GM12872 (cell line): ENCODE data around the gene CYP2D6.

Experiments used
- TF ChIP-seq, protein P1 (sequence below): IDR thresholded peaks from 3 replicates; pipeline ENCODE4 v1.5.1; 2011; ENCODE audit warnings: low read depth, mild to moderate bottlenecking, low read length, moderate library complexity; ENCODE audit not compliant: insufficient read depth

The CYP2D6 gene

DNA sequence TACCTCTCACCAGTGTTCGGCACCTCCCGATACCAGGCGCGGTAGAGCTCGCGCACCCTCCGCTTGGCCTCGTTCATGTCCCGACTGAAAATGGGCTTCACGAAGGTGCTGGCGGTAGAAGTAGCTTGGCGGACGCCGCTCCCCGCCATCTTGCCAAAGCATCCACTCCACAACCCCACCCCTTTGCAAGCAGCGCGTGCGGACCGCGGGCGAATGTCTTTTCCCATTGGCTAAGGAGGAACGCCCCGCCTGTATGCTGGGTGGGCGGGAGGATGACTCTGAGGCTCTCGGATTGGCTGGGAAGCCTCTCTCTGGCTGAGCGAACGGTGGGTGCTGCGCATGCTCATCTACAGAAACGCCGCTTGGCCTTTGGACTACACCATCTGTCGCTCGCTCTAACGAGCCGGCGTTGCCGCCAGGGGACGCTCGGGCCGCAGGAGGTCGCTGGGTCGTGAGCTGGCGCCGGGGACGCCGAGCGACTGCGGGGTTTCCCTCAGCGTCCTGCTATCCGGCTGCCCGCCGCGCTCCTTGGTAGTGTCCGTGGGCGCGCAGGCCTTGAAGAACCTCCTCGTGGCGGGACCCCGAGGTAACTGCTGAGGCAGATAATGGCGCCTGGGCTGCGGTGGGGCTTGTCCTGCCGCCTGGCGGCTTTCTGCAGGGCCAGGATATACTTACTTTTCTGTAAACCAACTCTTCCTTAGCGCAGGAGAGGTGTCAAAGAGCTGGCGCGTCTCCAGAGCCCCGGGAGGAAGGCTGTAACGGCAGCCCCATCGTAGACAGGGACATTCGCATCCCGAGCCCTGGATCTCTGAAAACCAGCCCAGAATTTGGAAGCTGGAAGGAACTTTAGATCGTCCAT is 39.8 kb downstream of the CYP2D6 start, which contains the start of gene NDUFA6:
Gene NDUFA6 (minus strand): TSS at position 177 of the 859 bp plus-strand sequence. CDS start 28 bp downstream, at position 149.
- TF ChIP-seq, protein P1, sequence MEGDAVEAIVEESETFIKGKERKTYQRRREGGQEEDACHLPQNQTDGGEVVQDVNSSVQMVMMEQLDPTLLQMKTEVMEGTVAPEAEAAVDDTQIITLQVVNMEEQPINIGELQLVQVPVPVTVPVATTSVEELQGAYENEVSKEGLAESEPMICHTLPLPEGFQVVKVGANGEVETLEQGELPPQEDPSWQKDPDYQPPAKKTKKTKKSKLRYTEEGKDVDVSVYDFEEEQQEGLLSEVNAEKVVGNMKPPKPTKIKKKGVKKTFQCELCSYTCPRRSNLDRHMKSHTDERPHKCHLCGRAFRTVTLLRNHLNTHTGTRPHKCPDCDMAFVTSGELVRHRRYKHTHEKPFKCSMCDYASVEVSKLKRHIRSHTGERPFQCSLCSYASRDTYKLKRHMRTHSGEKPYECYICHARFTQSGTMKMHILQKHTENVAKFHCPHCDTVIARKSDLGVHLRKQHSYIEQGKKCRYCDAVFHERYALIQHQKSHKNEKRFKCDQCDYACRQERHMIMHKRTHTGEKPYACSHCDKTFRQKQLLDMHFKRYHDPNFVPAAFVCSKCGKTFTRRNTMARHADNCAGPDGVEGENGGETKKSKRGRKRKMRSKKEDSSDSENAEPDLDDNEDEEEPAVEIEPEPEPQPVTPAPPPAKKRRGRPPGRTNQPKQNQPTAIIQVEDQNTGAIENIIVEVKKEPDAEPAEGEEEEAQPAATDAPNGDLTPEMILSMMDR, result peak; percentile 98

DNA sequence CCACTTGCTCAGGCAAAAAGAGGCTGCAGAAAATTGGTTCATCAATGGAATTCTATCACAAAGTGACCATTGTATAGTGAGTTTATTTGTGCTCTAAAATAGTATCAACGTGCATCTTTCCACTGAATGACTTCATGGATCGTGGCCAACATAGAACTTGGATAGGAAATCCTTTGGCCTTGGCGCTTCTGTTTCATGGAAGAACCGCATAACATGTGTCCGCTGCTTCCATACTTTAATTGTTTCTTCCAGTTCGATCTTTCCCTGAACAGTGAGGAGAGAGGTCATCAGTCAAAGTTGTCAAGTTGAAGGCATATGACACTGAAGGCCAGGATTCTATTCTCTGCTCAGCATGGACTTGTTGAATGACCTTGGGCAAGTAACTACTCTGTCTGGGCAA is 44.6 kb downstream of the CYP2D6 start:
- TF ChIP-seq, protein P1, result no peak

DNA sequence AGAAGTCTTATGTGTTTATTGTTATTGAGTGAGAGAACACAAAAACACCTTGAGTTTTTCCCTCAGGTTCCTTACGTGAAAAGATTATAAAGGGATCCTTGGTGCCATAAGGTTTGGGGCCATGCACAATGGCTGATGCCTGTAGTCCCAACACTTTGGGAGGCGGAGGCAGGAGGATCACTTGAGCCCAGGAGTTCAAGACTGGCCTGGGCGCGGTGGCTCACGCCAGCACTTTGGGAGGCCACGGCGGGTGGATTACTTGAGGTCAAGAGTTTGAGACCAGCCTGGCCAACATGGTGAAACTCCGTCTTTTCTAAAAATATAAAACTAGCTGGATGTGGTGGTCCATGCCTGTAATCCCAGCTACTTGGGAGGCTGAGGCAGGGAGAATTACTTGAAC is 45.7 kb downstream of the CYP2D6 start:
- TF ChIP-seq, protein P1, result no peak

DNA sequence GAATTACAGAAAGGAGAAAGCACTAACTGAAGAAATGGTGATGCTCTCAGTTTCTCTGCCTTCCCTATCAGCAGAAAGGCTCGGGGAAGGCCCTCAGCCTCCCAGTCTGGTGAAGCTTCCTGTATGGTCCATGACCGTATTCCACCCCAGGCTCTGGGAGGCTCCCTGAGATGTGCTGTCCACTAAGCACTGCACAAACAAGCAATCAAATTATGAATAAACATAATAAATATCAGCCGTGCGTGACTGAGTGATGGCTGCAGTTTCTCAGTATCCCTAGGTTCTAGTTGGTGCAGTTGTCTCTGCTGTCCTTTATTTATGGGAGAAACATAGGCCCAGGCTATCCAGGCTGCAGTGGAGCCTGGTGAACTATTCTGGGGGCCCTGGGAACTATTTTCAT is 47.5 kb downstream of the CYP2D6 start:
- TF ChIP-seq, protein P1, result no peak

DNA sequence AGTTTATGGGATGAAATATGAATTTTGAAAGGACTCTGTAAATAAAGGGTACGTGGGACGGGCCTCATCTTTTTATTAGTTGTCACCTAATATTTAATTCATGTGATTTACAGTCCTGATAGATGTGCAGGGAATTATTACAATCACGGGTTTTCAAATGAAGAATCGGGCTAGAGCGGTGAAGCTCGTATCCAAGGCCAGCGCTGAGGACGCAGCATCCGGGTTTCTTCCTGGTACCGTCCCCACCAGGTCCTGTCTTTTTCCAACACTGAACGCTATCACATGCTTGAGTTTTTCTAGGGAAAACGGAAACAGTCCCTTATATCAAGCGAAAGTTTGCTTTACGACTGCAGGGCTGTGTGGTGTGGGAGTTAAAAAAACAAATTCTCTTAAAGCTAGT is 50.3 kb downstream of the CYP2D6 start:
- TF ChIP-seq, protein P1, result no peak

DNA sequence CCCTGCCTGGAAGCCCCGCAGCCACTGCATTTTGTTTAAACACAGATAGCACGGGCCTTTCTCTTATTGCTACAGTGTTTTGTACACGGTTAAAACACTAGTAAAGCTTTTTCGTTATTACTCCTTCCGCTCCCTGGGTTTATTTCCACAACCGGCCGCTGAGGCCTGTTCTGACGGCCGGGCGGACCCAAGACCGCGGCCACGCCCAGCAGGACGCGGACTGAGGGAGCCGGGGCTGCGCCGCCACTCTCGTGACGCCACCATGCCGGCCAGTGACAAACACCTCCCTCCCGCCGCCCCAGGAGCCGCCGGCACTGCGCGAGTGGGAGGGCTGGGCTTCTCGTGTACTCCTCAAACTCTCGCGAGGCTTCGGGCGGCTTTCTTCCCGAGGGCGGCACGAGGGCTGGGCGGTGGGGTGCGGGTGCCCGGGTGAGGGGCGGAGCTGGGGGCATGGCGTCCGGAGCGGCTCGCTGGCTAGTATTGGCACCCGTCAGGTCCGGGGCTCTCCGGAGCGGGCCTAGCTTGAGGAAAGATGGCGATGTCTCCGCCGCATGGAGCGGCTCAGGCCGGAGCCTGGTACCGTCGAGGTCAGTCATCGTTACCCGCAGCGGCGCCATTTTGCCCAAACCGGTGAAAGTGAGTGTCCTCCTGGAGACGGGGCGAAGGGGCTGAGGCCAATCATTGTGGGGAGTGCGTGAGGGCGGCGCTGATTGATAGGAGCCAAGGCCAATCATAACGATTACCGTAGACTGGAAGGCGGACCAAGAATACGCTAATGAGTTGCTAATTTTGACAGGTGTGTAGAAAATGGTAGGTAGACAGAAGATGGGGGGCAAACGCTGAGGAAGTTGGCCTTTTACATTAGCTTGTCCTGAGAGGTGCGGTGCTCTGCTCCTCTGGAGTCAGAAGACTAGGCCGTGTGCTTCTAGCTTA is 51.0 kb downstream of the CYP2D6 start, which contains the start of gene SMDT1:
Gene SMDT1 (plus strand): TSS at position 382 of the 933 bp plus-strand sequence. CDS start 69 bp downstream, at position 451.
- TF ChIP-seq, protein P1, result no peak
